B cell (primary cell): ENCODE data around the gene ZFP69. TPM values are rescaled to one million over a fixed set of nuclear protein-coding genes. Genes with fewer than 3 reads are reported as not detected.

Source experiments
- ATAC-seq: fragments of 200-7000 bp; cut with Tn5 transposase; one replicate; pipeline ENCODE4 v1.10.0; 2021; ENCODE audit warnings: low read depth, mild to moderate bottlenecking, moderate number of reproducible peaks, moderate library complexity
- CTCF ChIA-PET: fragments of 350-600 bp; sonication (Branson Sonifier 250); formaldehyde crosslinking; loops from one replicate; lab custom pipeline; 2021; ENCODE audit warnings: antibody characterized with exemption, inconsistent platforms; lab: Charles Lee
- POLR2A ChIA-PET: fragments of 350-600 bp; sonication (Branson Sonifier 250); formaldehyde crosslinking; loops from one replicate; lab custom pipeline; 2021; ENCODE audit warnings: antibody characterized with exemption; lab: Charles Lee
- DNase-seq: peaks from one replicate; pipeline ENCODE4 v3.0.0; 2013
- H2AFZ ChIP-seq: 2 replicates; pipeline ENCODE4 v1.6.1; 2012; ENCODE audit warnings: mild to moderate bottlenecking, low read depth, low read length; ENCODE audit not compliant: insufficient read depth, poor library complexity, severe bottlenecking
- H3K27ac ChIP-seq, 2 donors: 1 replicate in 1 of 2; 2 replicates in 1 of 2; pipeline ENCODE4 v1.5.1; 2012 to 2013; ENCODE audit warnings: low read length in 2 of 2, mild to moderate bottlenecking in 2 of 2, moderate library complexity in 1 of 2
- H3K27me3 ChIP-seq, 4 experiments: fragments of 200-600 bp in 1 of 4; sonication (generic) in 1 of 4; replicated peaks in 1 of 4; 1 replicate in 2 of 4; 2 replicates in 2 of 4; pipeline versions ENCODE4 v1.6.1 to v1.7.0; 2013 to 2016; ENCODE audit warnings: low read length in 3 of 4, mild to moderate bottlenecking in 2 of 4, mixed read lengths in 1 of 4, moderate library complexity in 1 of 4; ENCODE audit not compliant: insufficient read depth in 4 of 4, control insufficient read depth in 3 of 4; ENCODE audit errors: control extremely low read depth in 1 of 4
- H3K36me3 ChIP-seq, 2 experiments: replicated peaks in 1 of 2; 1 replicate in 1 of 2; 2 replicates in 1 of 2; pipeline versions ENCODE4 v1.6.1 to v1.7.1; 2013; ENCODE audit warnings: low read length in 1 of 2; ENCODE audit not compliant: insufficient read depth in 2 of 2, control insufficient read depth in 1 of 2; ENCODE audit errors: control extremely low read depth in 1 of 2, extremely low read depth in 1 of 2
- H3K4me1 ChIP-seq, 2 donors: fragments of 200-600 bp in 1 of 2; sonication (generic) in 1 of 2; 1 replicate in 1 of 2; 2 replicates in 1 of 2; pipeline versions ENCODE4 v1.5.1 to v1.6.1; 2013 to 2017; ENCODE audit warnings: low read length in 2 of 2; ENCODE audit not compliant: control insufficient read depth in 2 of 2, insufficient read depth in 2 of 2
- H3K4me2 ChIP-seq: replicated peaks from 2 replicates; pipeline ENCODE3; 2012; ENCODE audit warnings: mild to moderate bottlenecking, low read depth, low read length; ENCODE audit not compliant: poor library complexity, severe bottlenecking
- H3K4me3 ChIP-seq, 5 experiments: fragments of 200-600 bp in 1 of 5; sonication (generic) in 1 of 5; 1 replicate in 3 of 5; 2 replicates in 2 of 5; pipeline versions ENCODE4 v1.5.1 to v1.7.0; 2011 to 2016; ENCODE audit warnings: low read length in 4 of 5, mild to moderate bottlenecking in 4 of 5, low read depth in 2 of 5, control low read depth in 1 of 5, moderate library complexity in 1 of 5; ENCODE audit not compliant: insufficient read depth in 1 of 5; ENCODE audit errors: control extremely low read depth in 1 of 5, extremely low read depth in 1 of 5
- H3K79me2 ChIP-seq: fragments of 200-600 bp; sonication (generic); one replicate; pipeline ENCODE4 v1.6.0; 2016; ENCODE audit warnings: low read length; ENCODE audit not compliant: control insufficient read depth, insufficient read depth
- H3K9ac ChIP-seq: fragments of 200-600 bp; sonication (generic); 2 replicates; pipeline ENCODE4 v1.6.1; 2017; ENCODE audit warnings: mild to moderate bottlenecking, low read length, moderate library complexity
- H3K9me3 ChIP-seq, 3 donors: one replicate each; pipeline versions ENCODE4 v1.6.1 to v1.7.1; 2013; ENCODE audit warnings: low read length in 2 of 3; ENCODE audit not compliant: control insufficient read depth in 2 of 3, insufficient read depth in 1 of 3; ENCODE audit errors: control extremely low read depth in 1 of 3
- H4K20me1 ChIP-seq: 2 replicates; pipeline ENCODE4 v1.6.0; 2012; ENCODE audit warnings: mild to moderate bottlenecking, low read length; ENCODE audit not compliant: insufficient read depth, control insufficient read depth, poor library complexity, severe bottlenecking
- H3K27ac Mint-ChIP-seq: one replicate; pipeline ENCODE4 v1.8.0; 2021; ENCODE audit warnings: mixed read lengths
- H3K27me3 Mint-ChIP-seq: one replicate; pipeline ENCODE4 v1.8.0; 2021; ENCODE audit warnings: mixed read lengths
- H3K4me1 Mint-ChIP-seq: one replicate; pipeline ENCODE4 v1.8.0; 2021; ENCODE audit warnings: mixed read lengths
- H3K4me3 Mint-ChIP-seq: one replicate; pipeline ENCODE4 v1.8.0; 2021; ENCODE audit warnings: mixed read lengths
- H3K9me3 Mint-ChIP-seq: one replicate; pipeline ENCODE4 v1.8.0; 2022; ENCODE audit warnings: mixed read lengths; ENCODE audit not compliant: insufficient read depth
- EZH2 ChIP-seq: IDR thresholded peaks from 2 replicates; pipeline ENCODE4 v1.6.1; 2012; ENCODE audit warnings: borderline replicate concordance, low read depth, mild to moderate bottlenecking, moderate library complexity, low read length; ENCODE audit not compliant: insufficient read depth, poor library complexity, severe bottlenecking
- WGBS: methylation state at CpG from one replicate; pipeline ENCODE4 v1.1.5; 2013; ENCODE audit warnings: missing lambda C conversion rate; ENCODE audit not compliant: insufficient coverage; 5-methylcytosine and 5-hydroxymethylcytosine counted together
- intact Hi-C: fragments of 100-400 bp; cut with micrococcal nuclease; formaldehyde crosslinking; loops from one replicate; pipeline ENCODE4 v1.10.0; 2022
- polyA plus RNA-seq: library from polyadenylated mRNA; depleted of rRNA; stranded (reverse); fragments of >200 nt; gene quantifications from 2 replicates; pipeline ENCODE4 v1.2.3, GENCODE V29; 2012
- total RNA-seq, 2 donors: library from RNA; stranded (reverse); fragments of 120-200 nt in 1 of 2; gene quantifications; 1 replicate in 1 of 2; 2 replicates in 1 of 2; pipeline versions ENCODE4 v1.2.3 to v1.2.4, GENCODE V29; 2013 to 2022
- TF ChIP-seq, protein P1 (sequence below): fragments of 200-600 bp; IDR thresholded peaks from one replicate; pipeline ENCODE4 v1.8.0; 2022; ENCODE audit warnings: antibody characterized with exemption, mild to moderate bottlenecking

The ZFP69 gene
- total and polyA plus RNA-seq, 2 donors (not counting 1 experiment from before 2014, with no cell fraction given): 2.9 to 7.5 TPM

DNA sequence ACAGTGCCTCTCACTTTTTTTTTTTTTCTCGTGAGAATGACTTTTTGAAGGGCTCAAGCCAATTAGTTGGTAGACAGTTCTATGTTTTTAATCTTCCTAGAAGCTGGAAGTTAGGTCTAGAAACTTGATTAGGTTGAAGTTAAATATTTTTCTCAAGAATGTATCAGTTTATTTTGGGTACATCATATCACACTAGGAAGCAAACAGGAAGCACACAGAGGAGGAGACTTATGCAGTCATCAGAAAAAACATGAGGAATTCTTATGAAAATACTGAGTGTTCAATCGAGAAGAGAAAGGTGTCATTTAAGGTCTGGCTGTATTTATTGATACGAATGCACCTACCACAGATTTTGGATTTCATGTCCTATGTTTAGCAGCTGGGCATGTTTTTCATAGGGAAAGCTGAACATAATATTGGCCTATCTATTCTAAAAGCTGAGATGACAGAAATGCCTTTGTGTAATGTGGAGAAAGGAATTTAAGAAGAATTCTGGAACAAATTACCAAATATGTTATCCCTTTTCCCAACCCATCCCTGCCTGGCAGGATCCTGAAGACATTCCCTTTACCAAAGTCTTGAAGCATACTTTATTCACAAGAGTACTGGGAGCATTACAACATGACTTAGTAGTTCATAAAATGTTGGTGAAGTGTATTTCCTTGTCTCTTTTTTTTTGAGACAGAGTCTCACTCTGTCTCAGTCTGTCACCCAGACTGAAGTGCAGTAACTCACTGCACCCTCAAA, 44.3 kb upstream of the ZFP69 start:
- TF ChIP-seq EZH2: no peak
- TF ChIP-seq, protein P1, sequence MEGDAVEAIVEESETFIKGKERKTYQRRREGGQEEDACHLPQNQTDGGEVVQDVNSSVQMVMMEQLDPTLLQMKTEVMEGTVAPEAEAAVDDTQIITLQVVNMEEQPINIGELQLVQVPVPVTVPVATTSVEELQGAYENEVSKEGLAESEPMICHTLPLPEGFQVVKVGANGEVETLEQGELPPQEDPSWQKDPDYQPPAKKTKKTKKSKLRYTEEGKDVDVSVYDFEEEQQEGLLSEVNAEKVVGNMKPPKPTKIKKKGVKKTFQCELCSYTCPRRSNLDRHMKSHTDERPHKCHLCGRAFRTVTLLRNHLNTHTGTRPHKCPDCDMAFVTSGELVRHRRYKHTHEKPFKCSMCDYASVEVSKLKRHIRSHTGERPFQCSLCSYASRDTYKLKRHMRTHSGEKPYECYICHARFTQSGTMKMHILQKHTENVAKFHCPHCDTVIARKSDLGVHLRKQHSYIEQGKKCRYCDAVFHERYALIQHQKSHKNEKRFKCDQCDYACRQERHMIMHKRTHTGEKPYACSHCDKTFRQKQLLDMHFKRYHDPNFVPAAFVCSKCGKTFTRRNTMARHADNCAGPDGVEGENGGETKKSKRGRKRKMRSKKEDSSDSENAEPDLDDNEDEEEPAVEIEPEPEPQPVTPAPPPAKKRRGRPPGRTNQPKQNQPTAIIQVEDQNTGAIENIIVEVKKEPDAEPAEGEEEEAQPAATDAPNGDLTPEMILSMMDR: no peak
- no peak overlapping the region for H3K4me2 ChIP-seq
- no peak overlapping the region for H3K27ac Mint-ChIP-seq
- DNase-seq (no peak), ATAC-seq (no peak)
- H2AFZ ChIP-seq: no peak overlapping the region
- H3K9me3 ChIP-seq: no peaks in the 10 kb centered on the region
- H3K27ac ChIP-seq: no peak overlapping the region
- H3K36me3 ChIP-seq: no peaks in the 10 kb centered on the region
- WGBS: 94% methylated on average over 2 of the region's 3 CpGs
- H3K4me1 ChIP-seq: no peaks in the 10 kb centered on the region
- no peaks in the 10 kb centered on the region for H3K79me2 ChIP-seq
- H3K27me3 Mint-ChIP-seq: no peaks in the 10 kb centered on the region
- no peaks in the 10 kb centered on the region for H3K27me3 ChIP-seq
- no peaks in the 10 kb centered on the region for H4K20me1 ChIP-seq
- CTCF ChIA-PET: interaction anchor here (0.6 to 1.8 kb wide), 3 partner anchors 8 to 1257 kb away, joined by 3 to 7 read pairs (median 4); no protein-coding TSS in a partner anchor
- no peak overlapping the region for H3K4me3 ChIP-seq
- no peak overlapping the region for H3K9ac ChIP-seq
- intact Hi-C loops: no loop called here
- no peaks in the 10 kb centered on the region for H3K9me3 Mint-ChIP-seq
- H3K4me3 Mint-ChIP-seq: no peak overlapping the region
- H3K4me1 Mint-ChIP-seq: no peaks in the 10 kb centered on the region
- POLR2A ChIA-PET: interaction anchor here (0.6 kb wide), 1 partner anchor 116 kb away, joined by 3 read pairs; no protein-coding TSS in a partner anchor

DNA sequence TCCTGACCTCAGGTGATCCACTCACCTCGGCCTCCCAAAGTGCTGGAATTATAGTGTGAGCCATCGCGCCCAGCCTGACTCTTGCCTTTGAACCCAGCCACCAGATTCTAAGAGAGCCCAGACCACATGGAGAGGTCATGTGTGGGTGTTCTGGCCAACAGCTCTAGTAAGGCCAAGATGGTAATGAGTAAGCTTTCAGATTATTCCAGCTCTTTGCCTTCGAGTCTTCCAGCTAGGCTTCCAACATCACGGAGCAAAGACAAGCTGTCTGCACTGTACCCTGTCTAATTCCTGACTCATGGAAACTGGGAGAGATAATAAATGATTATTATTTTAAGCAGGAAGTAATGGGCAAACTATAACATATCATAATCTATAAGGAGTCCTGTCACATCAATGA, 41.6 kb upstream of the ZFP69 start:
- WGBS: 97% methylated on average over 4 of the region's 5 CpGs
- Histone ChIP-seq H3K9ac (no peak overlapping the region), H2AFZ (no peak overlapping the region), H3K9me3 (no peaks in the 10 kb centered on the region), H3K4me2 (no peak overlapping the region), H3K4me1 (no peaks in the 10 kb centered on the region), H3K4me3 (no peak overlapping the region), H3K27ac (no peak overlapping the region), H3K36me3 (no peaks in the 10 kb centered on the region), H4K20me1 (no peaks in the 10 kb centered on the region), H3K79me2 (no peaks in the 10 kb centered on the region), H3K27me3 (no peaks in the 10 kb centered on the region)
- DNase-seq (no peak), ATAC-seq (no peak)
- no peaks in the 10 kb centered on the region for H3K27me3 Mint-ChIP-seq
- peaks cover 2% of the 10 kb centered on the region for H3K4me1 Mint-ChIP-seq
- no peak for TF ChIP-seq EZH2
- TF ChIP-seq, protein P1: no peak
- POLR2A ChIA-PET: interaction anchor here (0.7 to 1.0 kb wide), 2 partner anchors 11 to 73 kb away, joined by 5 to 14 read pairs; partner anchors contain the start of gene EXO5
- intact Hi-C loops: no loop called here
- CTCF ChIA-PET: interaction anchor here (1.4 to 5.5 kb wide), 5 partner anchors 12 to 350 kb away, joined by 6 to 53 read pairs (median 9); no protein-coding TSS in a partner anchor
- no peaks in the 10 kb centered on the region for H3K9me3 Mint-ChIP-seq
- no peak overlapping the region for H3K4me3 Mint-ChIP-seq
- H3K27ac Mint-ChIP-seq: no peak overlapping the region
